ENCODE results near the gene FCHSD1.

The FCHSD1 gene

GRCh38 chr5:141605523-141606277 lies 45.5 kb downstream of the FCHSD1 start:
- Mint-ChIP-seq H3K4me3 (peak overlapping the region; percentile 55), H3K4me1 (peaks cover 94% of the 10 kb centered on the region), H3K27me3 (no peaks in the 10 kb centered on the region), H3K9me3 (no peaks in the 10 kb centered on the region), H3K27ac (peak overlapping the region; percentile 90), H3K36me3 (ENCODE audit: low read depth) (peaks cover 19% of the 10 kb centered on the region)
- ATAC-seq = peak; percentile 98
- DNase-seq = peak; percentile 62

GRCh38 chr5:141603923-141604717 lies 47.1 kb downstream of the FCHSD1 start:
- Mint-ChIP-seq H3K4me1 (peaks cover 95% of the 10 kb centered on the region), H3K27ac (peak overlapping the region; percentile 90), H3K36me3 (ENCODE audit: low read depth) (peaks cover 18% of the 10 kb centered on the region), H3K9me3 (no peaks in the 10 kb centered on the region), H3K27me3 (no peaks in the 10 kb centered on the region), H3K4me3 (peak overlapping the region; percentile 66)
- peak; percentile 30 for ATAC-seq
- no peak for DNase-seq

- H3K36me3 Mint-ChIP-seq (ENCODE audit: low read depth) = peaks cover 19% of the 10 kb centered on the region
- DNase-seq (no peak), ATAC-seq (no peak)
- no peaks in the 10 kb centered on the region for H3K9me3 Mint-ChIP-seq
- H3K4me3 Mint-ChIP-seq = peak overlapping the region; percentile 0
- peaks cover 93% of the 10 kb centered on the region for H3K4me1 Mint-ChIP-seq
- H3K27me3 Mint-ChIP-seq = no peaks in the 10 kb centered on the region
- H3K27ac Mint-ChIP-seq = peak overlapping the region; percentile 76
Observed at GRCh38 chr5:141602606-141603005, 48.6 kb downstream of the FCHSD1 start.

GRCh38 chr5:141598391-141599345 lies 52.5 kb downstream of the FCHSD1 start:
- peaks cover 26% of the 10 kb centered on the region for H3K36me3 Mint-ChIP-seq (ENCODE audit: low read depth)

GRCh38 chr5:141597814-141598213 lies 53.4 kb downstream of the FCHSD1 start:
- Mint-ChIP-seq H3K4me1 (peaks cover 67% of the 10 kb centered on the region), H3K4me3 (peak overlapping the region; percentile 4), H3K36me3 (ENCODE audit: low read depth) (peaks cover 30% of the 10 kb centered on the region), H3K27ac (peak overlapping the region; percentile 4), H3K27me3 (no peaks in the 10 kb centered on the region), H3K9me3 (no peaks in the 10 kb centered on the region)
- DNase-seq (no peak), ATAC-seq (no peak)

More at GRCh38 chr5:141598391-141599345, 52.5 kb downstream of the FCHSD1 start:
- no peak for DNase-seq
- Mint-ChIP-seq H3K27me3 (no peaks in the 10 kb centered on the region), H3K9me3 (no peaks in the 10 kb centered on the region), H3K27ac (peak overlapping the region; percentile 39), H3K4me3 (no peak overlapping the region), H3K4me1 (peaks cover 72% of the 10 kb centered on the region)
- peak; percentile 82 for ATAC-seq

GRCh38 chr5:141597394-141597793 lies 53.8 kb downstream of the FCHSD1 start:
- peaks cover 27% of the 10 kb centered on the region for H3K36me3 Mint-ChIP-seq (ENCODE audit: low read depth)
- peaks cover 67% of the 10 kb centered on the region for H3K4me1 Mint-ChIP-seq
- H3K9me3 Mint-ChIP-seq = no peaks in the 10 kb centered on the region
- H3K4me3 Mint-ChIP-seq = peak overlapping the region; percentile 4
- DNase-seq (no peak), ATAC-seq (no peak)
- peak overlapping the region; percentile 4 for H3K27ac Mint-ChIP-seq
- H3K27me3 Mint-ChIP-seq = no peaks in the 10 kb centered on the region

GRCh38 chr5:141596867-141597266 lies 54.4 kb downstream of the FCHSD1 start:
- H3K4me3 Mint-ChIP-seq = no peak overlapping the region
- H3K4me1 Mint-ChIP-seq = peaks cover 67% of the 10 kb centered on the region
- ATAC-seq = no peak
- H3K27ac Mint-ChIP-seq = peak overlapping the region; percentile 56
- H3K36me3 Mint-ChIP-seq (ENCODE audit: low read depth) = peaks cover 27% of the 10 kb centered on the region
- no peaks in the 10 kb centered on the region for H3K27me3 Mint-ChIP-seq
- H3K9me3 Mint-ChIP-seq = no peaks in the 10 kb centered on the region
- DNase-seq = no peak

- ATAC-seq = no peak
Observed at GRCh38 chr5:141590127-141590526, 61.1 kb downstream of the FCHSD1 start.

More at GRCh38 chr5:141590127-141590526, 61.1 kb downstream of the FCHSD1 start:
- Mint-ChIP-seq H3K9me3 (no peaks in the 10 kb centered on the region), H3K27ac (no peak overlapping the region), H3K4me3 (no peak overlapping the region), H3K4me1 (peaks cover 23% of the 10 kb centered on the region), H3K27me3 (no peaks in the 10 kb centered on the region), H3K36me3 (ENCODE audit: low read depth) (peaks cover 53% of the 10 kb centered on the region)
- DNase-seq = no peak
